Activated CD4-positive, alpha-beta T cell treated with anti-CD3 and anti-CD28 coated beads, Interleukin-2, amount 50 U/mL, for 48 hours (primary cell): ENCODE results near the gene GORASP1.
A peak's percentile ranks its signal among the peaks of the same experiment; 100 is the strongest.

Source experiments
- DNase-seq, 2 experiments: peaks; one replicate each; pipeline ENCODE4 v3.0.0-alpha.2; 2020

GORASP1 gene

GRCh38 chr3:39124876-39125840 is 17.7 kb upstream of the GORASP1 start:
- no peak for DNase-seq

- no peak for DNase-seq
These were observed 15.4 kb upstream of the GORASP1 start for GRCh38 chr3:39122813-39123212.

GRCh38 chr3:39121621-39122020 is 14.2 kb upstream of the GORASP1 start:
- DNase-seq, result no peak

DNA sequence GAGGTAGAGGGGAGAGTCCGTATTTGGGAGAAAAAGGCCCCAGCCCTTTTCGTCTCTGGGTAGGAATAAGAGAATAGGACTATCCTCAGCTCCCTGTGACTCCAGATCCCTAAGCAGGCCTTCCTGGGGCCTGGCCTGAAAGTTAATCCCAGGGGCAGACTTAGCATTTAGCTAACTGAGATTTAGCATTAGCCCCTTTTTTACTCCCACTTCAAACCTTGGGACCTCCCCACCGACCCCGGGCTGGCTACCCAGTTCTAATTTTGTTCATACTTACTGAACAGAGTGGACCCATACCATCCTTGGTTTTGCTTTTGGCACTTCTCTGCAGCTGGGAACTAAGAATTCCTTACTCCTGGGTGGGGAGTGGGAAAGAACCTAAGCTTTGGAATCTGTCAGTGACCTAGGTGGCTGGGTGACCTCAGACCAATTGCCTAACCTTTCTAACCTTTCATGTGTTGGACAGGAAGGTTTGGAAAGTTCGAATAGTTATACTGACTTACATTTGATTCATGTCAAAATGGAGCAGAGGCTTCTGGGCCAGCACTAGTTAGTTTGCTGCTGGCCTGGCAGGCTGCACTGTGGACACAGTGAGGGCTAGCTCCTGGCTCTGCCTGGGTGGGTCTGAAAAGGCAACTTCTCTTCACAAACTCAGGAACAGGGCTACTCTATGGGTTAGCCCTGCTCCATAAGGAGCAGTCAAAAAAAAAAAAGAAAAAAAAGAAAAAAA is 11.7 kb upstream of the GORASP1 start:
- DNase-seq, result no peak

GRCh38 chr3:39118079-39118478 is 10.7 kb upstream of the GORASP1 start:
- DNase-seq, result no peak

DNA sequence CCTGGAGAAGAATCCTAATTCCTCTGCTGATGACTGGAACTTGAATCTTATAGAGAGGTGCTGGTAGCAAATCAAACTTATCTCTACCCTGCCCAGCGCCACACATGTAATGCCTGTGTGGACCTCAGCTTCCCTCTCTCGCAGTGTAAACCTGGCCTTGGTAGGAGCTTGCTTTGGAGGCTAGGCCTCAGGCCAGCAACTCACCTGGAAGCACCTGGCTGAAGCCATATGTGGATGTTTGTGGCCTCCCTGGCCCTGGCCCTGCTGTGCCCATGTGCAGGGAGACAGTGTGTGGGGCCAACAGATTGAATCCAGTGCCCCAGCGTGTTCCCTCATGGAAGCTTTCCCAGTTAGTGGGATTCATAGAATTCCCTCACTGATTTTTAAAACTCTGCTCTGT is 8.4 kb upstream of the GORASP1 start:
- no peak for DNase-seq

DNA sequence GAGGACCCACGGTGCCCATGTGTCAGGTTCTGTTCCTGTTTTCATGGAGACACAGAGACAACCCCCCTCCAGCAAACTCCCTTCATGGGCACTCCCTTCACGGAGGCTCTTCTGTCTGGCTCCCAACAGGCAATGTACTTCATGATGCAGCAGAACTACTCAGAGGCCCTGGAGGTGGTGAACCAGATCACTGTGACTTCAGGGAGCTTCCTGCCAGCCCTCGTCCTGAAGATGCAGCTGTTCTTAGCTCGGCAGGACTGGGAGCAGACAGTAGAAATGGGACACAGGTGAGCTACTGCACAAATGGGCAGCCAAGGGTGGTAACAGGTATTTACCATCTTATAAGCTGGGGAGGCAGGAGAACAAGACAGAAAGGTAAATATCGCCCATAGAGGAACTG is 7.0 kb upstream of the GORASP1 start:
- no peak for DNase-seq

- DNase-seq, result no peak
These were observed 5.9 kb upstream of the GORASP1 start for GRCh38 chr3:39113291-39113690.

GRCh38 chr3:39112535-39112934 is 5.1 kb upstream of the GORASP1 start:
- DNase-seq, result no peak

DNA sequence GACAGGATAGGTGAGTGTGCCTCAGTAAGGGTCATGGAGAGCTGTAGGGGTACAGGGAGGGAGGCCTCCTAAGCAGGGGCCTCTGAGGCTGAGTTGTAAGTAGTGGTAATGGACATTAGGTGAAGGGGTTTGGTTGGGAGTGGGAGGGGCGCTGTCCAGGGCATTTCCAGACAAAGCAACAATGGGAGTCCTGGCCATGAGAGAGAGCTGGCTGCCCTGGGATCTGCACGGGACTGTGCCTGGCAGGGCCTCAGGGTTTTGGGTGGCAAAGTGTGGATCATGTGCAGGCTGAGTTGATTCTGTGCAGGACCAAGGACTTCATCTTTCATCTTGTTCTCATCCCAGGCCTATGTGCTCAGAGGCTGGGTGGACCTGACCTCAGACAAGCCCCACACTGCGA is 4.7 kb upstream of the GORASP1 start:
- no peak for DNase-seq

GRCh38 chr3:39110041-39110639 is 2.7 kb upstream of the GORASP1 start:
- no peak for DNase-seq

GRCh38 chr3:39109086-39109485 is 1.7 kb upstream of the GORASP1 start:
- no peak for DNase-seq

- no peak for DNase-seq
These were observed 828 bp upstream of the GORASP1 start for GRCh38 chr3:39108200-39108710.

DNA sequence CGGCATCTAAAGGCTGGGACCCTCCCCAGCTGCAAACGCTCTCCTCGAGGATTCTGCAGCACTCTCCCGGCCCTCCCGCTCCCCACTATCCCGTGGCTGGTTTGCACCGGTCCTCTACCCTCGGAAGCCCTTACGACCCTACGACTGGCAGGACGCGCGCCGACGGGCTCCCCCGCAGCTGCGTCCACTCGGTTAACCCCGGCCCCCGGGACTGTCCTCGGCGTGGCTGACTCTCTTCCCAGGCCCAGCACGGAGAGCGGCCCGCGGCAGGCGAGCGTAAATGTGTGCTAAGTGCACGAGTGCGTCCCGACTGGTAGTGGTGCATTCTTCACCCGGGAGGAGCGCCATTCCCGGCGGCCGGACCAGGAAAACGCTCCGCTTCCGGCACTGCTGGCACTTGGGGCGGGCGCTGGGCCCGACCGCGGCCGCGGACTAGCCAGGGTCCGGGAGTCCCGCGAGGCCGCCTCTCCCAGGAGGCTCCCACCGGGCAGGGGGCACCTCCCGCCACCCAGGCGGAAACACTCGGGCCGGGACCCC is 508 bp downstream of the GORASP1 start:
- DNase-seq, result peak in 1 of 2 experiments; percentile 33

DNA sequence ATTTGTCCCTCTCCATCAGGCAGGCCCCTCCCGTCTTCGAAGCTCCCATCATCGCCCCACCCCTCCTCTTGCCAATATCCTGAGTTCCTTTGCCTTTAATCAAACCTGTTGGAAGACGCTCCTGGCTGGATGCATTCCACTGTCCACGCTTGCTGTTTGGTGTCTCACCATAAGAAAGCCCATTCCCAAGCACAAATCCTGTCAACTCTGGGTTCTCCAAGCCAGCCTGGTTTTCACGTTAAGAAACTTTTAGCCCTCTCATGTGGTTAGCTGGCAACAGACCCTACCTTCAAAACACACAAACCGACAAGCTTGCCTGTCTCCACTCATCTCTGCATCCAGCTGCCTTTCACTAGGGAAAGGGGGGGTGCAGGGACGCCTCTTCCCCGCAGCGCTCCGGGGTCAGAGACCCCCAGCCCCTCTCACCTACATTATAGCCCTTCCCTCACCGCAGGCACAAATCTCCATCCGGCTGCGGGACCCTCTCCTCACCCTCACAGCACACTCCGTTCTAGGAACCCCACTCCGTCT is 1.1 kb downstream of the GORASP1 start:
- DNase-seq, result peak in 1 of 2 experiments; percentile 13

DNA sequence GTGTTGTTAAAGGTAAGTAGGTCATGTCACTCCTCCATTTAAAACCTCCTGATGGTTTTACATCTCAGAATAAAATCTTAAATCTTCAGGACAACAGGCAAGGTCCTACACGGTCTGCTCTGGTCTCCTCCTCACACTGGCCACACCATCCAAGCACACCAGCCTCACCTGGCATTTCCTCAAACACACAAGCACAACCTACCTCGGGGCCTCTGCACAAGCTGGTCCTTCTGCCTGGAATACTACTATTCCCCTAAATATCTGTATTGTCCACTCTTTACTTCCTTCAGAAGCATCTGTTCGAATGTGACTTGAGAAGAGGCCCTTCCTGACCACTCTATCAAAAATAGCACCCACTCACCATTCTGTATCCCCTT is 1.8 kb downstream of the GORASP1 start:
- DNase-seq, result no peak

GRCh38 chr3:39104961-39105686 is 2.3 kb downstream of the GORASP1 start:
- no peak for DNase-seq

DNA sequence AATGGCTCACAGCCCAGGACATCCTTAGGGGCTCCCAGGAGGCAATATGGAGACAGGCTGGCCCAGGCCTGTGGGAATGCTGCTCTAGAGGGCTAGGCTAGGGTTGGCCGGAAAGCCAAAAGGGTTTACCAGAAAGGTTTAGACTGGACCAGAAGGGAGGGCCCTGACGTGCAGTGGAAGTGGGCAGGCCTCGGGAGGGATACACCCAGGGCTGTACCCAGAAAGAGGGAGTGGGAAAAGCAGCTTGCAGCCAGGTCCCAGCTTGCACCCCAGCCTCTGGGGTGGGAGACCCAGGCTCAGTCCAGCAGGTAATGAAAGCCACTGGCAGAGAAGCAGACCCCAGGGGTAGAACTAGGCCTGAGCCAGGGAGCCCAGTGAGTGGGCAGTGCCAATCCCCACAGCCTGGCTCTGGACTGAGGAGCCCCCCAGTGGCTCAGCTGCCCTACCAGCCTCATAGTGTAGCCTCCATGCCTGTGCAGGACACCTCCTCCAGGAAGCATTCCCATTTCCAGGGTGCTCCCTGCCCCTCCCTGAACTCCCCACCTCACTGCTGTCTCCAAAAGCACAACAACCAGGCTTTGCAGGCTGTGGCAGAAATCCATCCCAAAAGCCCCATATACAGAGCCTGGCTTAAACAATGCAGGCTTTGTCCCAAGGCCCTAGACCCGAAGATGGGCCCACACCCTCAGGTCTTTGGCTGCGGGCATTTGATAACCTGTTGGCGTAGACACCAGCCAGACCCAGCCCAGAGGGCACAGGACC is 3.5 kb downstream of the GORASP1 start:
- DNase-seq, result no peak

DNA sequence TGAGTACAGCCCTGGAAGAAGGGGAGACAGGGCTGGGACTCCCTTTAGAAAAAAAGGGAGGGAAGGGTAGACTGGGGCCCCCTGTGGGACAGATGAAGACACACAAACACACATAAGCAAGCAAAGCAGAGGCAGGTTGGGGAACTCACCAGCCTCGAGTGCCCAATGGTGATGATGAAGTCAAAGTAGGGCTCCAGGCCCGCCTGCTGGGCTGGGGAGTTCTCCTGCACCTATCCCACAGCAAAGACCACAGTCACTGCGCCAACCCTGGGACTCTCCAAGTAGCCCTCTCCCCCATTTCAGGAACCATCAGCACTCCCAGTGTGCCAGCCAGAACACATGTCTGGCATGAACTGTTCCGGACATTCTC is 4.1 kb downstream of the GORASP1 start:
- DNase-seq, result no peak

DNA sequence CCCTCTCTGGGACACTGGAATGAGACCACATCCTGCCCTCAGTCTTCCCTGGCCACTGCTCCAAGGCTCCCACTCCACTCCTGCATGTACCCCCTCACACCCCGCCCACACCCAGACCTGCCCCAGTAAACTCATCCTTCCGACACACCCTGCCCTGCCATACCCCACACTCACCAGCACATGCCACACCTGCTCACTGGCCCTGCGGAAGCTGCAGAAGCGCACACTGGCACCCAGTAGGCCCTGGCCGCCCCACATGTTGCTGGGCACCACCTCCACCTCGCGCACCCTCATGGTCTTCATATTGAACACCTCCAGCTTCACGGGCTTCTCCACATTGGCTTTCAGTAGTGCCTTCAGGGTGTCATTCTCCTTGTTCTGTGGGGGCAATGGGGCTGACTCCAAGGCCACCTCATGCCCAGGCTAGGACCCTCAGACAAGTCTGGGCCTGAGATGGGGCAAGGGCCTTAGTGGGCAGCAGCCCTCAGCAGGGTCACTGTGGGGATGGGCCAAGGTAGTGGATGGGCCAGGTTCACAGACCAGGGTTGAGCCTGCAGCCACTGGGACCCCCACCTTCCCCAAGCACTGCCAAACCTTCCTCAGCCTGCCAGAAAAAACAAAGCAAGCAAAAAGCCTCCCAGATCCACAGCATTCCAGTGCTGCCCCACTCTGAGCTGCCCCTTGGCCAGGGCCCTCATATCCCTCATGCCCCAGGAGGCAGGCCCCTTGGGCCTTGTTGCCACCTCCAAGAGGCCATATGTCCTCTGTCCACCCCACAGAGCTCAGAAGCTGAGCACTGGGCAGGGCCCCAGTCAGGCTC is 4.7 kb downstream of the GORASP1 start:
- no peak for DNase-seq
